ENCODE data around the gene CEPT1. TPM values are rescaled to one million over a fixed set of nuclear protein-coding genes. Genes with fewer than 3 reads are reported as not detected.

Gene CEPT1
- total and polyA plus RNA-seq, 2 of the 8 experiments (the other 6 are each of a cell fraction or from before 2014, with no cell fraction given) = 18.5 to 28.6 TPM

DNA sequence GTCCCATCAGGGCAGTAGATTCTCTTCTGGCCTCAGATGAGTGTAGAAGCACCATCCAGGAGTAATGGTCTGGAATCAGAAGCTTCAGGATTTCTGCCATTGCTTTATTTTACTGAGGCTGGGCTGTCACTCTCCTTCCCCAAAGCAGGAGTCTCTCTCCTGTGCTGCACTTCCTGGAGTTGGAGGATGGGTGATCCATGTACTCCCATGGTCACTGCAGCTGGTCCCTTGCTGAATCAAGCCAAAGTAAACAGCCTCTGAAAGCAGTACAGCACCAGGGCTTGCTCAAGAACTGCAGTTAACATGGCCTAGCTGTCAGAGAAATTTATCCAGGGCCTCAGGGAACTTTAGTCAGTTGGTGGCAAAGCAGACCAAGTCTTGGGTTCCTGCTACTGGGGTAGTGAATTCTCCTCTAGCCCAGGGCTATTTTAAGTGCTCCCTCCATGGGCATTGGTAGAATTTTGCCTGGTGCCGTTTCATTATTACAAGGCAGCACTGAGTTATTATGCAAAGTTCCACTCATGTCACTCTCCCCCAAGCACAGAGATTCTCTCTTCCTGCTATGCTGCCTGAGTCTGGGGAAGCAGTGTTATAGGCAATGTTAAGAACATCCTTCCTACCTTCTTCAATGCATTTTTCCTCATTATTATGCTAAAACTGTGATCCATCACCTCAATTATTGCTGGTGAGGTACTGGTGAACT lies 29.7 kb upstream of the CEPT1 start (continued):
- TF ChIP-seq RBBP5 (IDR thresholded peaks at IDR 0.05; ENCODE audit: borderline replicate concordance, low read depth, low read length) = no peak
- TF ChIP-seq JUN (IDR thresholded peaks at IDR 0.05; ENCODE audit: low read depth, low read length) = no peak
- TF ChIP-seq, protein P1, sequence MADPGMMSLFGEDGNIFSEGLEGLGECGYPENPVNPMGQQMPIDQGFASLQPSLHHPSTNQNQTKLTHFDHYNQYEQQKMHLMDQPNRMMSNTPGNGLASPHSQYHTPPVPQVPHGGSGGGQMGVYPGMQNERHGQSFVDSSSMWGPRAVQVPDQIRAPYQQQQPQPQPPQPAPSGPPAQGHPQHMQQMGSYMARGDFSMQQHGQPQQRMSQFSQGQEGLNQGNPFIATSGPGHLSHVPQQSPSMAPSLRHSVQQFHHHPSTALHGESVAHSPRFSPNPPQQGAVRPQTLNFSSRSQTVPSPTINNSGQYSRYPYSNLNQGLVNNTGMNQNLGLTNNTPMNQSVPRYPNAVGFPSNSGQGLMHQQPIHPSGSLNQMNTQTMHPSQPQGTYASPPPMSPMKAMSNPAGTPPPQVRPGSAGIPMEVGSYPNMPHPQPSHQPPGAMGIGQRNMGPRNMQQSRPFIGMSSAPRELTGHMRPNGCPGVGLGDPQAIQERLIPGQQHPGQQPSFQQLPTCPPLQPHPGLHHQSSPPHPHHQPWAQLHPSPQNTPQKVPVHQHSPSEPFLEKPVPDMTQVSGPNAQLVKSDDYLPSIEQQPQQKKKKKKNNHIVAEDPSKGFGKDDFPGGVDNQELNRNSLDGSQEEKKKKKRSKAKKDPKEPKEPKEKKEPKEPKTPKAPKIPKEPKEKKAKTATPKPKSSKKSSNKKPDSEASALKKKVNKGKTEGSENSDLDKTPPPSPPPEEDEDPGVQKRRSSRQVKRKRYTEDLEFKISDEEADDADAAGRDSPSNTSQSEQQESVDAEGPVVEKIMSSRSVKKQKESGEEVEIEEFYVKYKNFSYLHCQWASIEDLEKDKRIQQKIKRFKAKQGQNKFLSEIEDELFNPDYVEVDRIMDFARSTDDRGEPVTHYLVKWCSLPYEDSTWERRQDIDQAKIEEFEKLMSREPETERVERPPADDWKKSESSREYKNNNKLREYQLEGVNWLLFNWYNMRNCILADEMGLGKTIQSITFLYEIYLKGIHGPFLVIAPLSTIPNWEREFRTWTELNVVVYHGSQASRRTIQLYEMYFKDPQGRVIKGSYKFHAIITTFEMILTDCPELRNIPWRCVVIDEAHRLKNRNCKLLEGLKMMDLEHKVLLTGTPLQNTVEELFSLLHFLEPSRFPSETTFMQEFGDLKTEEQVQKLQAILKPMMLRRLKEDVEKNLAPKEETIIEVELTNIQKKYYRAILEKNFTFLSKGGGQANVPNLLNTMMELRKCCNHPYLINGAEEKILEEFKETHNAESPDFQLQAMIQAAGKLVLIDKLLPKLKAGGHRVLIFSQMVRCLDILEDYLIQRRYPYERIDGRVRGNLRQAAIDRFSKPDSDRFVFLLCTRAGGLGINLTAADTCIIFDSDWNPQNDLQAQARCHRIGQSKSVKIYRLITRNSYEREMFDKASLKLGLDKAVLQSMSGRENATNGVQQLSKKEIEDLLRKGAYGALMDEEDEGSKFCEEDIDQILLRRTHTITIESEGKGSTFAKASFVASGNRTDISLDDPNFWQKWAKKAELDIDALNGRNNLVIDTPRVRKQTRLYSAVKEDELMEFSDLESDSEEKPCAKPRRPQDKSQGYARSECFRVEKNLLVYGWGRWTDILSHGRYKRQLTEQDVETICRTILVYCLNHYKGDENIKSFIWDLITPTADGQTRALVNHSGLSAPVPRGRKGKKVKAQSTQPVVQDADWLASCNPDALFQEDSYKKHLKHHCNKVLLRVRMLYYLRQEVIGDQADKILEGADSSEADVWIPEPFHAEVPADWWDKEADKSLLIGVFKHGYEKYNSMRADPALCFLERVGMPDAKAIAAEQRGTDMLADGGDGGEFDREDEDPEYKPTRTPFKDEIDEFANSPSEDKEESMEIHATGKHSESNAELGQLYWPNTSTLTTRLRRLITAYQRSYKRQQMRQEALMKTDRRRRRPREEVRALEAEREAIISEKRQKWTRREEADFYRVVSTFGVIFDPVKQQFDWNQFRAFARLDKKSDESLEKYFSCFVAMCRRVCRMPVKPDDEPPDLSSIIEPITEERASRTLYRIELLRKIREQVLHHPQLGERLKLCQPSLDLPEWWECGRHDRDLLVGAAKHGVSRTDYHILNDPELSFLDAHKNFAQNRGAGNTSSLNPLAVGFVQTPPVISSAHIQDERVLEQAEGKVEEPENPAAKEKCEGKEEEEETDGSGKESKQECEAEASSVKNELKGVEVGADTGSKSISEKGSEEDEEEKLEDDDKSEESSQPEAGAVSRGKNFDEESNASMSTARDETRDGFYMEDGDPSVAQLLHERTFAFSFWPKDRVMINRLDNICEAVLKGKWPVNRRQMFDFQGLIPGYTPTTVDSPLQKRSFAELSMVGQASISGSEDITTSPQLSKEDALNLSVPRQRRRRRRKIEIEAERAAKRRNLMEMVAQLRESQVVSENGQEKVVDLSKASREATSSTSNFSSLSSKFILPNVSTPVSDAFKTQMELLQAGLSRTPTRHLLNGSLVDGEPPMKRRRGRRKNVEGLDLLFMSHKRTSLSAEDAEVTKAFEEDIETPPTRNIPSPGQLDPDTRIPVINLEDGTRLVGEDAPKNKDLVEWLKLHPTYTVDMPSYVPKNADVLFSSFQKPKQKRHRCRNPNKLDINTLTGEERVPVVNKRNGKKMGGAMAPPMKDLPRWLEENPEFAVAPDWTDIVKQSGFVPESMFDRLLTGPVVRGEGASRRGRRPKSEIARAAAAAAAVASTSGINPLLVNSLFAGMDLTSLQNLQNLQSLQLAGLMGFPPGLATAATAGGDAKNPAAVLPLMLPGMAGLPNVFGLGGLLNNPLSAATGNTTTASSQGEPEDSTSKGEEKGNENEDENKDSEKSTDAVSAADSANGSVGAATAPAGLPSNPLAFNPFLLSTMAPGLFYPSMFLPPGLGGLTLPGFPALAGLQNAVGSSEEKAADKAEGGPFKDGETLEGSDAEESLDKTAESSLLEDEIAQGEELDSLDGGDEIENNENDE (IDR thresholded peaks at IDR 0.05; ENCODE audit: insufficient replicate concordance, low read length) = no peak
- no peak for TF ChIP-seq CBX8 (IDR thresholded peaks at IDR 0.05; ENCODE audit: borderline replicate concordance, low read depth, low read length)
- no peak for TF ChIP-seq SP2 (IDR thresholded peaks at IDR 0.05; ENCODE audit: low read length)
